ENCODE data around the gene STXBP4. TPM values are rescaled to one million over a fixed set of nuclear protein-coding genes. Genes with fewer than 3 reads are reported as not detected.

The STXBP4 gene
- total RNA-seq, 2 experiments from 2014 or later, result 5.1 to 5.4 TPM

DNA sequence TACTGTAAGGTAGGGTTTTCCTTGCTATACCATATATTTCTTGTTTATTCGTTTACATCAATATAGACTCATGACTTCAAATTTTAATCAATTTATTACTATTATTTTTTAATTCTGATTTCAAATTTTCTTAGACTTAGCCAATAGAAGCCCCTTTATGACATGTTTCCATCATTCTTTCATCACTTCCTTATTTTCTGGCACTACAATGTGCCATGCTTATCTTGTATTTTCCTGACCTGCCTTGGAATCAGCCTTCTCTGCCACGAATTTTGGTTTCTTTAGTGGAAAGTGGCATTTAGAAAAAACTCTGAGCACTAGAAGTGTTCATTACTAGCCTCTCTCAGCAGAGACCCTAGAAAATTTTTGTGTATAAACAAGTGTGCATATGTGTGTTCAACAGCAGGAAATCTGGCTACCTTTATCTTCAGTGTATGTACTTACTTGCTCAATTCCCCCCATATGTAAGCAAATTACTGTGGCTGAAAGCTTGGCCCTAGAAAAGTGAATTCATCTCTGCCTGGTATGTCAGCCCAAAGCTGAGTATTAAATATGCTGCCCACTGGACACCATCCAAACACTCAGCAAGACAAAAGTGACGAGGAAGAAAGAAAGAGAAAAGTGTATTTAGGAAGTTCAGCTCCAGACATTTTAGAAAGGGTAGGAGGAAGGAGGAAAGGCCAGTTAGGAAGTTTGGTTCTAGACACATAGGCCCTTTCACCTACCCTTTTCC lies 4.0 kb downstream of the STXBP4 start:
- Mint-ChIP-seq H3K36me3 (ENCODE audit: low read depth) (no peaks in the 10 kb centered on the region), H3K4me1 (ENCODE audit: low read depth) (peaks cover 5% of the 10 kb centered on the region), H3K9me3 (no peaks in the 10 kb centered on the region), H3K4me3 (no peak overlapping the region), H3K27me3 (no peaks in the 10 kb centered on the region), H3K27ac (no peak overlapping the region)
- intact Hi-C loops (cut with DNase I, micrococcal nuclease), result no loop called here
- Histone ChIP-seq H3K4me1 (ENCODE audit: insufficient read depth, low read length) (peaks cover 13% of the 10 kb centered on the region), H3K4me3 (ENCODE audit: low read length) (no peak overlapping the region), H3K27me3 (ENCODE audit: control insufficient read depth in 1 of 2, insufficient read depth in 2 of 2, low read length in 2 of 2) (no peaks in the 10 kb centered on the region), H3K27ac (ENCODE audit: low read depth in 1 of 2, low read length in 2 of 2) (no peak overlapping the region), H3K9me3 (ENCODE audit: control insufficient read depth in 1 of 2, insufficient read depth in 1 of 2, low read length in 2 of 2) (no peaks in the 10 kb centered on the region), H3K36me3 (ENCODE audit: insufficient read depth, low read length) (no peaks in the 10 kb centered on the region)
- DNase-seq (no peak), ATAC-seq (ENCODE audit: poor library complexity) (no peak)
- CTCF ChIA-PET, result interaction anchor here (1.4 kb wide), 1 partner anchor 375 kb away, joined by 3 read pairs; no protein-coding TSS in a partner anchor
- POLR2A ChIA-PET, result no interaction called here
- TF ChIP-seq, protein P1, sequence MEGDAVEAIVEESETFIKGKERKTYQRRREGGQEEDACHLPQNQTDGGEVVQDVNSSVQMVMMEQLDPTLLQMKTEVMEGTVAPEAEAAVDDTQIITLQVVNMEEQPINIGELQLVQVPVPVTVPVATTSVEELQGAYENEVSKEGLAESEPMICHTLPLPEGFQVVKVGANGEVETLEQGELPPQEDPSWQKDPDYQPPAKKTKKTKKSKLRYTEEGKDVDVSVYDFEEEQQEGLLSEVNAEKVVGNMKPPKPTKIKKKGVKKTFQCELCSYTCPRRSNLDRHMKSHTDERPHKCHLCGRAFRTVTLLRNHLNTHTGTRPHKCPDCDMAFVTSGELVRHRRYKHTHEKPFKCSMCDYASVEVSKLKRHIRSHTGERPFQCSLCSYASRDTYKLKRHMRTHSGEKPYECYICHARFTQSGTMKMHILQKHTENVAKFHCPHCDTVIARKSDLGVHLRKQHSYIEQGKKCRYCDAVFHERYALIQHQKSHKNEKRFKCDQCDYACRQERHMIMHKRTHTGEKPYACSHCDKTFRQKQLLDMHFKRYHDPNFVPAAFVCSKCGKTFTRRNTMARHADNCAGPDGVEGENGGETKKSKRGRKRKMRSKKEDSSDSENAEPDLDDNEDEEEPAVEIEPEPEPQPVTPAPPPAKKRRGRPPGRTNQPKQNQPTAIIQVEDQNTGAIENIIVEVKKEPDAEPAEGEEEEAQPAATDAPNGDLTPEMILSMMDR (IDR thresholded peaks at IDR 0.05), result no peak

DNA sequence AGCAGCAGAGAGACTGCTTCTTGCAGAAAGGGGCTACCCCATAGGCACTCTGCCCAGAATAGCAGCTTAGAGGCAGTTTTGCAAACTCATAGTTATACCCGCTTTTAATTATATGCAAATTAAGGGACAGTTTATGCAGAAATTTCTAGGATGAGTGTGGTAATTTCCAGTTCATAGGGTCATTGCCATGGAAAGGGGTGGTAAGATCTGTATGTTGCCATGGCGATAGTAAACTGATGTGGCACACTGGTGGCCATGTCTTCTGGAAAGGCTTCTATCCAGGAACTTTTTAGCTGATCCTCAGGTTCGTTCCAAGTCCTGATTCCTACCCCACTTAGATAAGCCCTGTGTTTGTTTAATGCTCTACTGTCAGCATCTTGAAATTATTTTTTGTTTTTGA lies 6.2 kb downstream of the STXBP4 start:
- DNase-seq (no peak), ATAC-seq (ENCODE audit: poor library complexity) (no peak)
- H3K4me3 Mint-ChIP-seq, result no peak overlapping the region
- ChIA-PET CTCF (no interaction called here), POLR2A (no interaction called here)
- no peak overlapping the region for H3K27ac Mint-ChIP-seq
- Histone ChIP-seq H3K27me3 (ENCODE audit: control insufficient read depth in 1 of 2, insufficient read depth in 2 of 2, low read length in 2 of 2) (no peaks in the 10 kb centered on the region), H3K36me3 (ENCODE audit: insufficient read depth, low read length) (no peaks in the 10 kb centered on the region), H3K4me1 (ENCODE audit: insufficient read depth, low read length) (peaks cover 2% of the 10 kb centered on the region), H3K4me3 (ENCODE audit: low read length) (no peak overlapping the region), H3K27ac (ENCODE audit: low read depth in 1 of 2, low read length in 2 of 2) (no peak overlapping the region), H3K9me3 (ENCODE audit: control insufficient read depth in 1 of 2, insufficient read depth in 1 of 2, low read length in 2 of 2) (no peaks in the 10 kb centered on the region)
- intact Hi-C loops (cut with DNase I, micrococcal nuclease), result no loop called here
- no peaks in the 10 kb centered on the region for H3K36me3 Mint-ChIP-seq (ENCODE audit: low read depth)
- H3K9me3 Mint-ChIP-seq, result no peaks in the 10 kb centered on the region
- peaks cover 5% of the 10 kb centered on the region for H3K4me1 Mint-ChIP-seq (ENCODE audit: low read depth)
- TF ChIP-seq, protein P1 (IDR thresholded peaks at IDR 0.05), result no peak
- no peaks in the 10 kb centered on the region for H3K27me3 Mint-ChIP-seq

DNA sequence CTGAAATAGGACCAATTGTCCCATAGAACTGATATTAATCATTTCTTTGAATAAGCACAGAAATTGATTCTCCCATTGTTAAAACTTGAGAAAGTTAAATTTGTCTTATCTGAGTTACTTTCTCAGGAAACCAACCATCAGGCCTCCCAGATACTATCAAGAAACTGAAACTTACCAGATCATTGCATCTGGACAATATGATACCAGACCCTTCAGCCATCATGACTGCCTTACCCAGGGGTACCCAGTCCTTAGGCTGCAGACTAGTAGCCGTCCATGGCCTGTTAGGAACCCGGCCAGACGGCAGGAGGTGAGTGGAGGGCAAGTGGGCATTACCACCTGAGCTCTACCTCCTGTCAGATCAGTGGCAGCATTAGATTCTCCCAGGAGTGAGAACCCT lies 7.8 kb downstream of the STXBP4 start:
- no peaks in the 10 kb centered on the region for H3K9me3 Mint-ChIP-seq
- H3K4me1 Mint-ChIP-seq (ENCODE audit: low read depth), result peaks cover 2% of the 10 kb centered on the region
- CTCF ChIA-PET, result no interaction called here
- Histone ChIP-seq H3K27me3 (ENCODE audit: control insufficient read depth in 1 of 2, insufficient read depth in 2 of 2, low read length in 2 of 2) (no peaks in the 10 kb centered on the region), H3K4me3 (ENCODE audit: low read length) (no peak overlapping the region), H3K27ac (ENCODE audit: low read depth in 1 of 2, low read length in 2 of 2) (no peak overlapping the region), H3K4me1 (ENCODE audit: insufficient read depth, low read length) (no peaks in the 10 kb centered on the region), H3K9me3 (ENCODE audit: control insufficient read depth in 1 of 2, insufficient read depth in 1 of 2, low read length in 2 of 2) (no peaks in the 10 kb centered on the region), H3K36me3 (ENCODE audit: insufficient read depth, low read length) (no peaks in the 10 kb centered on the region)
- DNase-seq (no peak), ATAC-seq (ENCODE audit: poor library complexity) (no peak)
- H3K27me3 Mint-ChIP-seq, result no peaks in the 10 kb centered on the region
- H3K36me3 Mint-ChIP-seq (ENCODE audit: low read depth), result no peaks in the 10 kb centered on the region
- no peak overlapping the region for H3K4me3 Mint-ChIP-seq
- H3K27ac Mint-ChIP-seq, result no peak overlapping the region
- TF ChIP-seq, protein P1 (IDR thresholded peaks at IDR 0.05), result no peak
- intact Hi-C loops (cut with DNase I, micrococcal nuclease), result no loop called here
- POLR2A ChIA-PET, result no interaction called here
